Glutamatergic neuron (in vitro differentiated cells): ENCODE measurements around the gene MTPN. TPM values are rescaled to one million over a fixed set of nuclear protein-coding genes. Genes with fewer than 3 reads are reported as not detected.

Source experiments
- DNase-seq: peaks from one replicate; pipeline ENCODE4 v3.0.0; 2022
- H3K27ac Mint-ChIP-seq: one replicate; pipeline ENCODE4 v1.8.0; 2020; ENCODE audit warnings: mild to moderate bottlenecking, mixed read lengths, inconsistent platforms; ENCODE audit not compliant: unreplicated experiment
- H3K27me3 Mint-ChIP-seq: one replicate; pipeline ENCODE4 v1.8.0; 2020; ENCODE audit warnings: mild to moderate bottlenecking, moderate library complexity, mixed read lengths, inconsistent platforms; ENCODE audit not compliant: unreplicated experiment
- H3K36me3 Mint-ChIP-seq: one replicate; pipeline ENCODE4 v1.8.0; 2020; ENCODE audit warnings: mild to moderate bottlenecking, mixed read lengths, inconsistent platforms; ENCODE audit not compliant: unreplicated experiment
- H3K4me1 Mint-ChIP-seq: one replicate; pipeline ENCODE4 v1.8.0; 2020; ENCODE audit warnings: mild to moderate bottlenecking, low read depth, mixed read lengths, inconsistent platforms; ENCODE audit not compliant: unreplicated experiment
- H3K4me3 Mint-ChIP-seq: one replicate; pipeline ENCODE4 v1.8.0; 2020; ENCODE audit warnings: mild to moderate bottlenecking, mixed read lengths, inconsistent platforms; ENCODE audit not compliant: unreplicated experiment
- H3K9me3 Mint-ChIP-seq: one replicate; pipeline ENCODE4 v1.8.0; 2020; ENCODE audit warnings: mild to moderate bottlenecking, moderate library complexity, mixed read lengths, inconsistent platforms; ENCODE audit not compliant: unreplicated experiment
- total RNA-seq: library from RNA; stranded (reverse); fragmentation: NEBNext Ultra II Directional; extraction: Animal tissue kit (Norgen Biotek cat#: 25700); gene quantifications from one replicate; pipeline ENCODE4 v1.2.1, GENCODE V29; 2021; ENCODE audit not compliant: unreplicated experiment
- TF ChIP-seq, protein P1 (sequence below): fragments of 200-600 bp; sonication (generic); IDR thresholded peaks from one replicate; pipeline ENCODE4 v1.5.0; 2021; ENCODE audit not compliant: partially characterized antibody, unreplicated experiment

Gene MTPN
- total RNA-seq, 1 donor from 2014 or later: 181 TPM

DNA sequence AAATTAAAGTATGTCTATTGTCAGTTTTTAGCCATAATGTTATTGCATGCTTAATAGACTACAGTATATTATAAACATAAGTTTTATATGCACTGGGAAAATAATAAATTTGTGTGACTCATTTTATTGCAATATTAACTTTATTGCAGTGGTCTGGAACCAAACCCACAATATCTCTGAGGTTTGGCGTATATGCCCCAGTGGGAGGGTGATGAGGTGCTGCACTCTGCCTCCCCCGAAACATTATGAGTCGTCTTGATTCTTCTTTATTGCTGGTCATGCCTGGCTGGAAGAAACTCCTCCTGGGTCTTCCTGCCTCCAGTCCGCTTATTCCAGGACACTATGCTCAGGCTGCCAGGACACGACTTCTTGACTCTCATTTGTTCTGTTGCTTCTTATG lies 88.4 kb downstream of the MTPN start:
- no peak overlapping the region for H3K27ac Mint-ChIP-seq
- H3K4me1 Mint-ChIP-seq: no peaks in the 10 kb centered on the region
- no peaks in the 10 kb centered on the region for H3K36me3 Mint-ChIP-seq
- no peaks in the 10 kb centered on the region for H3K27me3 Mint-ChIP-seq
- TF ChIP-seq, protein P1, sequence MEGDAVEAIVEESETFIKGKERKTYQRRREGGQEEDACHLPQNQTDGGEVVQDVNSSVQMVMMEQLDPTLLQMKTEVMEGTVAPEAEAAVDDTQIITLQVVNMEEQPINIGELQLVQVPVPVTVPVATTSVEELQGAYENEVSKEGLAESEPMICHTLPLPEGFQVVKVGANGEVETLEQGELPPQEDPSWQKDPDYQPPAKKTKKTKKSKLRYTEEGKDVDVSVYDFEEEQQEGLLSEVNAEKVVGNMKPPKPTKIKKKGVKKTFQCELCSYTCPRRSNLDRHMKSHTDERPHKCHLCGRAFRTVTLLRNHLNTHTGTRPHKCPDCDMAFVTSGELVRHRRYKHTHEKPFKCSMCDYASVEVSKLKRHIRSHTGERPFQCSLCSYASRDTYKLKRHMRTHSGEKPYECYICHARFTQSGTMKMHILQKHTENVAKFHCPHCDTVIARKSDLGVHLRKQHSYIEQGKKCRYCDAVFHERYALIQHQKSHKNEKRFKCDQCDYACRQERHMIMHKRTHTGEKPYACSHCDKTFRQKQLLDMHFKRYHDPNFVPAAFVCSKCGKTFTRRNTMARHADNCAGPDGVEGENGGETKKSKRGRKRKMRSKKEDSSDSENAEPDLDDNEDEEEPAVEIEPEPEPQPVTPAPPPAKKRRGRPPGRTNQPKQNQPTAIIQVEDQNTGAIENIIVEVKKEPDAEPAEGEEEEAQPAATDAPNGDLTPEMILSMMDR: no peak
- H3K4me3 Mint-ChIP-seq: no peak overlapping the region
- no peak for DNase-seq
- no peaks in the 10 kb centered on the region for H3K9me3 Mint-ChIP-seq

DNA sequence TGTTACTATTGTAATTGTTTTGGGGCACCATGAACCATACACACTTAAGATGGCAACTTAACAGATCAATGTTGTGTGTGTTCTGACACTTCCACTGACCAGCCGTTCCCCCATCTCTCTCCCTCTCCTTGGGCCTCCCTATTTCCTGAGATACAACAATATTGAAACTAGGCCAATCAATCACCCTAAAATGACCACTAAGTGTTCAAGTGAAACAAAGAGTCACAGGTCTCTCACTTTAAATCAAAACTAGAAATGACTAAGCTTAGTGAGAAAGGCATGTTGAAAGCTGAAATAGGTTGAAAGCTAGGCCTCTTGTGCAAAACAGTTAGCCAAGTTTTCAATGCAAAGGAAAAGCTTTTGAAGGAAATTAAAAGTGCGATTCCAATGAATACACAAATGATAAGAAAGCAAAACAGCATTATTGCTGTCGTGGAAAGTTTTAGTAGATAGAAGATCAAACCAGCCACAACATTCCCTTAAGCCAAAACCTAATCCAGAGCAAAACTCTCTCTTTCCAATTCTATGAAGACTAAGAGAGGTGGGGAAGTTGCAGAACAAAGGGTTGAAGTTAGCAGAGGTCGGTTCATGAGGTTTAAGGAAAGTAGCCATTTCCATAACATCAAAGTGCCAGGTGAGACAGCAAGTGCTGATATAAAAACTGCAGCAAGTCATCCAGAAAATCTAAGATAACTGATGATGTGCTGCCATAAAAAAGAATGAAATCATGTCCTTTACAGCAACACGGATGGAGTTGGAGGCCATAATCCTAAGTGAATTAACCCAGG lies 90.6 kb downstream of the MTPN start:
- TF ChIP-seq, protein P1: no peak
- Mint-ChIP-seq H3K4me3 (no peak overlapping the region), H3K9me3 (no peaks in the 10 kb centered on the region)

DNA sequence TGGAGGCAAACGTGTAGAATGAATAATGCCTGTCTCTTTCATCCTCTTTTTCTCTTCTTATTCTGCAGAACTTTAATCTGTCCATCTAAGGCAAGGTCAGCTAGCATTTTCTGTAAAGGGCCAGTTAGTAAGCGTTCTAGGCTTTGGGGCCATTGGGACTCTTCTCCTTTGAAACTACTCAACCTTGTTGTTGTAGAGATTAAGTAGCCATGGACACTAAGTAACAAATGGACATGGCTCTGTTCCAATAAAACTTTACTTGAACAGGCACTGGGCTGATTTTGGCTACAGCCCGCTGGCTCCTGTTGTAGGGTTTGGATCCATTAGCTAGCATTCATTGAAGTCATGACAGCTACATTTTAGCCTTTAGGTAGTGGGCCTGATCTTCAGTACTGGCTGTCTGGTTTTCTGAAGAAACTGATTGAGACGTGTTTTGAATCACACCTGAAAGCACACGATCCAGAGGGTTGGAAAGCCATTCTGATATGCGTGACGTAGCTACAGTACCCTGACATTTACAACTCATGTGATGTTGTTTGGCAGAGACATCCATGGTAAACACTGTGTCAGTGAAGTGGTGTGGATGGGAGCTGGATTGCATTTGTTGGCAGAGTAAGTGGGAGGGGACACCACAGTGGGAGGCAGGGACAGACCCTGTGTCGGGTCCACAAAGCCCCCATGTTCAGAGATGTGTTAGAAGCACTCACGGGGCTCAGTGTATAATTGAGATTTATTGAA lies 92.5 kb downstream of the MTPN start:
- Mint-ChIP-seq H3K27me3 (no peaks in the 10 kb centered on the region), H3K27ac (no peak overlapping the region), H3K9me3 (no peaks in the 10 kb centered on the region), H3K4me1 (no peaks in the 10 kb centered on the region), H3K4me3 (no peak overlapping the region), H3K36me3 (peaks cover 4% of the 10 kb centered on the region)
- TF ChIP-seq, protein P1: no peak
- no peak for DNase-seq

More for the DNA sequence above, 90.6 kb downstream of the MTPN start:
- Mint-ChIP-seq H3K27me3 (no peaks in the 10 kb centered on the region), H3K4me1 (no peaks in the 10 kb centered on the region), H3K36me3 (no peaks in the 10 kb centered on the region), H3K27ac (no peak overlapping the region)
- DNase-seq: no peak

DNA sequence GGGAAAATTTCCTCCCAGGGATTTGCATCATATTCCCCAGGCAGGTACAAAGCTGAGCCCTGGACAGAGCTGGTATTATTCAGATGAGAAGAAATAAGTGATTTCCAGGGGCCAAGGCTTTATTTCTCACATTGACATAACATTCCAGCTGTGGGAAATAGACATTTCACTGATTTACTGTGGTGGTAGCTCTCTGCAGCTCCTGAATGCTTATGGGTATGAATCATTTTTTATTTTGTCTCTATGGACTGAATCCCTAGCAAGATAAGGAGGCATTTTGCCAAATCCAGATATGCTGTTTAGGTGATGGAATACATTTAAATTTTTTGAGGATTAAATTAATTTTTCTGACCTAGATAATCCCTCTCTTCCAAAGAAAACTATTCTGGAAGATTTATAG lies 97.9 kb downstream of the MTPN start:
- peaks cover 4% of the 10 kb centered on the region for H3K36me3 Mint-ChIP-seq
- H3K9me3 Mint-ChIP-seq: peaks cover under 1% of the 10 kb centered on the region
- H3K4me1 Mint-ChIP-seq: peaks cover 3% of the 10 kb centered on the region
- DNase-seq: no peak
- H3K27ac Mint-ChIP-seq: no peak overlapping the region
- no peaks in the 10 kb centered on the region for H3K27me3 Mint-ChIP-seq
- H3K4me3 Mint-ChIP-seq: no peak overlapping the region
- TF ChIP-seq, protein P1: no peak

DNA sequence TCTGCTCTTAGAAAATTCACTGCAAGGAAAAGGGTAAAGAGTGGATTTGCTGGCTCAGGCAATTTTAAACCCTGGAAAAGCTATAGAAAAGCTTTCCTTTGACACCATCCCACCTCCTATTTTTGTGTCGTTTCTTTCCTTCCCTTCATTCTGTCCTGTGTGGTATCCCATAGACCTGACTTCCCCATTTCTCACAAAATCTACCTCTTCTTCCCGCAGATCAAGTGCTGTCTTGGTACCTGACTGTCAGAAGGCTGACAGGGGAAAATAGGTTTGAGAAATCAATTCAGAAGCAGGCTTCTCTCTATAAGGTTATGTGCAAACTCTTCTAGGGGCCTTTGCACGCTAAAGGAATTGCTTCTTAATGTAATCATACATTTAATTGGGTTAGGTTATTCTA lies 98.9 kb downstream of the MTPN start:
- TF ChIP-seq, protein P1: no peak
- Mint-ChIP-seq H3K27ac (no peak overlapping the region), H3K9me3 (peaks cover 3% of the 10 kb centered on the region), H3K4me1 (peaks cover 3% of the 10 kb centered on the region), H3K36me3 (peaks cover 4% of the 10 kb centered on the region), H3K4me3 (no peak overlapping the region), H3K27me3 (no peaks in the 10 kb centered on the region)
- DNase-seq: no peak
